HG02938 (cell line): ENCODE results near the gene KRT77.
"Not testable (repeated sequence)": the region's sequence is repeated elsewhere in the genome, so short reads cannot be mapped to it uniquely, and the experiment has no call there.

Experiments
- ATAC-seq: cut with Tn5 transposase; IDR thresholded peaks from one replicate; pipeline ENCODE4 v1.9.1; 2021; ENCODE audit warnings: mild to moderate bottlenecking, moderate library complexity; ENCODE audit not compliant: unreplicated experiment

Gene KRT77

GRCh38 chr12:52703424-52703823, at the start of gene KRT77:
KRT77 (minus strand) TSS chr12:52703524; CDS start chr12:52703434, 90 bp downstream.
- ATAC-seq: no peak

DNA sequence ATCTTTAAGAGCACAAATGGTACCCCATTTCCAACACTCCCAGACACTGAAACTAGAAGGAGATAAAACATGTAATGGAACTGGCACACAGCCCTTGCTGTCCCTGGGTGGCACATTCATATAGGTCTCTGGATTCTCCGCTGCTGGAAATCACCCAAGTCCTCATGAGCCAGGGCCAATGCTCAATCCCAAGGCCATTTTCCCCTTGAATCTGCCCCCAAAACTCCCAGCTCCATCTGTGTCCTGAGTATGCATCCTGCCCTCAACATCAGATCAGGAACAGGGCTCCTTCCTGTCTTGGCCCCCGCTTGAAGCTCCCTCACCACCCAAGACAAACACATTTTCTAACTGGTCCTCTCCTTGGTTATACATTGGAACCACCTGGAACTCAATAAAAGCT, 49.2 kb upstream of the KRT77 start:
- ATAC-seq: no peak

DNA sequence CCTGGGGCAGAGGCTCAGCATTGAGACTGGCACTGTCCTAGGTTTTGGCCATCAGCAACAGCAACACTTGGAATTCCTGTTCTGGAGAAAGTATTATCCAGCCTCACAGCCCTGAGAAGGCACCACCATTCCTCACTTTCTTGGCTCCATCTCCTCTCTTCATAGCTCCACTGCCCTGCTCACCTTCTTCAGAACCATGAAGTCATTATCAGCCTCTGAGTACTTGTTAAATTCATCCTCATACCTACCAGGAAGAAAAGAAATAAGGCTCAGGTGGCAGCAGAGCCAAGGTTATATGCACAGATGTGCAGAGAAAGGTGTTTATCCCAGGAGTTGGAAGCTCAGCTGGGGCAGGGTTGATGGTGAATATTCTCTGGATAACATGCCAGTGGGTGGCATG, 48.5 kb upstream of the KRT77 start:
- no peak for ATAC-seq

DNA sequence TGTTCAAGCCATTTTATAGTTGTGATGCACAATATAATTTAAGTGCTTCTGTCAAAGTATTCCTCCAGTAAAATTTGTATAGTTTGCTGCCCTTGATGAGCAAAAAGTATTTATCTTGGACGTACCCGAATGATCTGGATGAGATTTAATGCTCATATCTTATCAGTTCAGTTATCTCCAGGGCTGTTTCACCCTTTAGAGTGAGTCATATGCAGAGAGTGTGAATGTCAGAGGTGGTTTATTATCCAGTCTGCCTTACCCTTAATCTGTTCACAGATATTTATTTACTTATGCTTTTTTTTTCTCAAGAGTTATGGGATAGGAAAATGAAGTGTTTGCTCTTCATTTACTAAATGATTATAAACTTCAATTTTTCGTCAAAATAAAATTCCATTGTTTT, 47.2 kb upstream of the KRT77 start:
- not testable (repeated sequence) for ATAC-seq

- ATAC-seq: no peak
Measured at GRCh38 chr12:52749827-52750226, 46.5 kb upstream of the KRT77 start.

- ATAC-seq: no peak
Measured at GRCh38 chr12:52748578-52748977, 45.3 kb upstream of the KRT77 start.

DNA sequence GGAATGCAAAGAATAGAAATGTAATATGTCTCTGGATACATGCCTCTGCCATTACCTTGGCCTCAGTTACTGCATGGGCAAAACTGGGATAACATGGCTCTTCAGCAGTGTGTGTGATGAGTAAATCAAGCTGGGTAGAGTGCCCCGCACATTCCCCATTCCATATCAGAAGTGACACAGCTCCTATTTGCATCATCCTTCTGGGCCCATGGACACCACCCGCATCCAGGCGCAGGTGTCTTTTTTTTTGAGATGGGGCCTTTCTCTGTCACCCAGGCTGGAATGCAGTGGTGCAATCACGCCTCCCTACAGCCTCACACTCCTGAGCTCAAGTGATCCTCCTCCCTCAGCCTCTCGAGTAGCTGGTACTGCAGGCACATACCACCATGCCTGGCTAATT, 42.2 kb upstream of the KRT77 start:
- ATAC-seq: no peak

DNA sequence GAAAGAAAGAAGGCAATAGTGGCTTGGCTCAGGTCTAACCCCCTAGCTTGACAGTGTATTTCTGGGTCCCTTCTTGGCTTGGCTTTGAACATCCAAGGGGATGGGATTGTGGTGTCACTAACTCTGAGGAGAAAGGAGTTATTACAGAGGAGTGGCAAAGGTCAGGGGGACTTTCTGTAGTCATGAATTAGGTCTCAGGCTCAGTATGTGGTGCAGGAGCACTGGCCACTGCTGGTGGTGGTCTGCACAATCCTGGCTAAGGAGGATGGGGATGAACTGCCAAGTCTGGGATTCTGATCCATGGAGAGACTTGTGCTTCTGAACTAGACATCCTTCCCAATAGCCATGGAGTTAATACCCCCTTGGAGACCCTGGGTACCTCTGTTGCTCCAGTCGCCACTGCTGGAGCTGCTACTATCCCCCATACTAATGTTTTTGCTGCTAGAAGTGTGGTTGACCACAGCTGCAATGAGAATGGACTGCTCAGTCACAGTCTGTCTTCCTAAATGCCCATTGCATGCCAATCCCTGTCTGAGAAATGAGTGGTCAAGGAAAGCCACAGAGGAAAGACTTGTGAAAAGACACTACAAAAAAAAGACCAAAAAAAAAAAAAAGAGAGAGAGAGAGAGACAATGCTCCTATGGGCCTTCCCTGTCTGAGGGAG, 41.3 kb upstream of the KRT77 start:
- no peak for ATAC-seq

DNA sequence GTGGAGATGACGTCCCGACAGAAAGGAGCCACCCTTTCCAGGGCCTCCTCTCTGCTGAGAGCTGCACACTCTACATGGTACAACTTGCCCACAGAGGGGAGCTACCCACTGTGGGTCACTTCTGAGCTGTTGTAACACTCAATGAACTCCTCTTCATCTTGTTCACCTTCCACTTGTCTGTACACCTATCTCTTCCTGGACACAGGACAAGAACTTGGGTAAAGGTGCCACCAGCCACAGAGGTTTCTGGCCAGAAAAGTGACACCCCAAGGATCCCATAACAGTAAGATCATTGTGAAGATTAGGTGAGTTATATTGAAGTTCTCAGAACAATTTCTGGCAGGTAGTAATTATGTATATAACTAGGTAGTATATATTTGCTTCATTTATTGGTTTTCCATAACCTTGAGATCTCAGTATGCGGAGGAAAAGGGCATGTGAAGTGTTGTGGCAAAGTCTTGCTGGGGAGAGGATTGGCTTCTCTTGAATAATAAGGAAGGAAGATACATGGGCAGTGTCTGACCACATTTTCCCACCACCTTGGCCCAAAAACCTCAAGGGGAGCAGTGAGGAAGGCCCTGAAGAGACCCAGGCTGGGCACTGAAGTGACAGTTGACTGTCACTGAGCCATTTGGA, 39.6 kb upstream of the KRT77 start:
- ATAC-seq: no peak

DNA sequence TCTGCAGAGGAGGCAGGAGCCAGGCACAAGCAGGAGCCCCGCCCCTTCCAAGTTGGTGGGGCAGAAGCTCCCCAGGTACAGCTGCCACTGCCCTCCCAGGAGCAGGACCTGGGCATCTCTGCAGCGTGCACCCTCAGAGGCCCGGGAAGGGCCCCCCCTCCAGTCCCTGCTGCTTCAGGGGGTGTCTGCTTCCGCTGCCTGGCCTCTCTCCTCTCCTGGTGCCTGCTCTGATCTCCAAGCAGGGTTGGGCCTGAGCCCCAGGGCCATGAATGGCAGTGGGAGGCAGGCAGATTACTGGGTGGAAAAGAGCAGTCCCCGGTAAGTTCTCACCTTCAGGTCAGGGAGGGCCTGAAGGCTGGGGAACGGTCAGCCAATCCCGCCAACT, 38.9 kb upstream of the KRT77 start:
- no peak for ATAC-seq

GRCh38 chr12:52741375-52742195, 38.3 kb upstream of the KRT77 start:
- ATAC-seq: no peak

DNA sequence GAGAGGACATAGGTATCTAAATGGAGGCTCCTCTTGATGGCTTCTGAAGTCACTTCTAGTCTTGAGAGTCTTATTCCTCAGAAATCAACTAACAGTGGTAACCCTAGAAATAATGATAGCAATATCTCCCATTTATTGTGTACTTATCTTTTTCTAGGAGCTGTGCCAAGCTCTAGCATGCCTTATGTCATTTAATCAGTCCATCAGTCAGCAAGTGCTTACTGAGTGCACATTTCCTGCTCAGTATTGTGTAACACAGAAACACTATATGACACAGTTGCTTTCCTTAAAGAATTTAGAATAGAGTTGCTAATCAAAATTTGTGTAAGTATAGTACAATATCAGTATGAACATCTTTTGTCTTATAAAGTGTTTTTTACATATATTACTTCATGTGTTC, 37.3 kb upstream of the KRT77 start:
- no peak for ATAC-seq

GRCh38 chr12:52739963-52740362, 36.6 kb upstream of the KRT77 start:
- ATAC-seq: no peak

GRCh38 chr12:52735816-52736632, 32.7 kb upstream of the KRT77 start:
- no peak for ATAC-seq

GRCh38 chr12:52735106-52735505, 31.8 kb upstream of the KRT77 start:
- ATAC-seq: no peak

GRCh38 chr12:52730793-52731192, 27.5 kb upstream of the KRT77 start:
- ATAC-seq: no peak

GRCh38 chr12:52730383-52730782, 27.1 kb upstream of the KRT77 start:
- no peak for ATAC-seq

DNA sequence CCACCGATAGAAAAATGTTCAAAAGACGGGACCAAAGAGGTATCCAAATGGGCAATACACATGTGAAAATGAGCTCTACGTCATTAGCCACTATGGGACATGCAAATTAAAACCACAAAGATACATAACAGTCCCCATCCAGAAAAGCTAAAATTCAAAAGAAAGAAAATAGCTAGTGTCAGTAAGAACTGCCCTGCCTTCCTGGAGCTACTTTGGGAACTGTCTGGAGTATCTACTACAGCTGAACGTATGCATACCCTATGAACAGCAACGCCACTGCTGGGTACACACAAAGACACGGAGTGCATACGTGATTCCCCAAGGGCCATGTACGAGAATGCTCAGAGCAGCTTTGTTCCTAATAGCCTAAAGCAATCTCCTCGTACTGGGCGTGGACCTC, 25.8 kb upstream of the KRT77 start:
- no peak for ATAC-seq

DNA sequence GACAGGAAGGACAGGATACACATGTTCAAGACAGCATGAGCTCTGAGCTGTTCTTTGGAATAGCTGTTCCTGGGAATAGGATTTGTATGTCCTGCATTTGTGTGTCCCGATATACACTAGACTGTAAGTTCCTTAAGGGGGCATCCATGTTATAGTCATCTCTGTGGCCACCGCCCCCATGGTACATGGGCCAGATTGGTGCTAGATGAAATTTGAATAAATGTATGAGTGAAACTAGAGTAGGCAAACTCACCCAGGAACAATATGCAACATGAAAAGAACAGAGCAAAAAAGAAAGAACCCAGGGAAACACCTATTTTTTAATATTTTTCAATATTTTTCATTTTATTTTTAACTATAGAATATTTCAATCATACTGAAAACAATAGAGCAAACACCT, 25.1 kb upstream of the KRT77 start:
- no peak for ATAC-seq

DNA sequence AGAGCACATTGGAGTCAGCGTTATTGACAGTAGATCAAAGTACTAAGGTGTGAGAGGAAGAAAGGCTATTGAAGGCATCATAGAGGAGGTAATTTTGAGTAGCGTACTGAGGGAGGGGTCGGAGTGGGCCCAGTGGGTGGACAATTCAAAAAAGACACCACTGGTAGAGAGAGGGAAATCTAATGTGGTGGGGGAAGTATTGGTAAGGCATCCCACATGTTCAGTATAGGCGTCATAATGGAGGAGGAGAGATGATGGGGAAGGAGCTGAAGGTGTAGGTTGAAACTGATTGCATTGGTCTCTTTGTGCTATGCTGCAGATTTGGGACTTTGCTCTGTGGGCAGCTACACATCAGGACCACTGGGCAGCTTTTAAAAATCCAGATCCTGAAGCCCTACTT, 23.7 kb upstream of the KRT77 start:
- no peak for ATAC-seq

- ATAC-seq: no peak
Measured at GRCh38 chr12:52726451-52726850, 23.1 kb upstream of the KRT77 start.
